B cell (primary cell): ENCODE data around the gene PRSS33. TPM values are rescaled to one million over a fixed set of nuclear protein-coding genes. Genes with fewer than 3 reads are reported as not detected.

ENCODE experiments used
- ATAC-seq: fragments of 200-7000 bp; cut with Tn5 transposase; one replicate; pipeline ENCODE4 v1.10.0; 2021; ENCODE audit warnings: low read depth, mild to moderate bottlenecking, moderate number of reproducible peaks, moderate library complexity
- CTCF ChIA-PET: fragments of 350-600 bp; sonication (Branson Sonifier 250); formaldehyde crosslinking; loops from one replicate; lab custom pipeline; 2021; ENCODE audit warnings: antibody characterized with exemption, inconsistent platforms; lab: Charles Lee
- POLR2A ChIA-PET: fragments of 350-600 bp; sonication (Branson Sonifier 250); formaldehyde crosslinking; loops from one replicate; lab custom pipeline; 2021; ENCODE audit warnings: antibody characterized with exemption; lab: Charles Lee
- DNase-seq: peaks from one replicate; pipeline ENCODE4 v3.0.0; 2013
- H2AFZ ChIP-seq: 2 replicates; pipeline ENCODE4 v1.6.1; 2012; ENCODE audit warnings: mild to moderate bottlenecking, low read depth, low read length; ENCODE audit not compliant: insufficient read depth, poor library complexity, severe bottlenecking
- H3K27ac ChIP-seq, 2 donors: 1 replicate in 1 of 2; 2 replicates in 1 of 2; pipeline ENCODE4 v1.5.1; 2012 to 2013; ENCODE audit warnings: low read length in 2 of 2, mild to moderate bottlenecking in 2 of 2, moderate library complexity in 1 of 2
- H3K27me3 ChIP-seq, 4 experiments: fragments of 200-600 bp in 1 of 4; sonication (generic) in 1 of 4; replicated peaks in 1 of 4; 1 replicate in 2 of 4; 2 replicates in 2 of 4; pipeline versions ENCODE4 v1.6.1 to v1.7.0; 2013 to 2016; ENCODE audit warnings: low read length in 3 of 4, mild to moderate bottlenecking in 2 of 4, mixed read lengths in 1 of 4, moderate library complexity in 1 of 4; ENCODE audit not compliant: insufficient read depth in 4 of 4, control insufficient read depth in 3 of 4; ENCODE audit errors: control extremely low read depth in 1 of 4
- H3K36me3 ChIP-seq, 2 experiments: replicated peaks in 1 of 2; 1 replicate in 1 of 2; 2 replicates in 1 of 2; pipeline versions ENCODE4 v1.6.1 to v1.7.1; 2013; ENCODE audit warnings: low read length in 1 of 2; ENCODE audit not compliant: insufficient read depth in 2 of 2, control insufficient read depth in 1 of 2; ENCODE audit errors: control extremely low read depth in 1 of 2, extremely low read depth in 1 of 2
- H3K4me1 ChIP-seq, 2 donors: fragments of 200-600 bp in 1 of 2; sonication (generic) in 1 of 2; 1 replicate in 1 of 2; 2 replicates in 1 of 2; pipeline versions ENCODE4 v1.5.1 to v1.6.1; 2013 to 2017; ENCODE audit warnings: low read length in 2 of 2; ENCODE audit not compliant: control insufficient read depth in 2 of 2, insufficient read depth in 2 of 2
- H3K4me2 ChIP-seq: replicated peaks from 2 replicates; pipeline ENCODE3; 2012; ENCODE audit warnings: mild to moderate bottlenecking, low read depth, low read length; ENCODE audit not compliant: poor library complexity, severe bottlenecking
- H3K4me3 ChIP-seq, 5 experiments: fragments of 200-600 bp in 1 of 5; sonication (generic) in 1 of 5; 1 replicate in 3 of 5; 2 replicates in 2 of 5; pipeline versions ENCODE4 v1.5.1 to v1.7.0; 2011 to 2016; ENCODE audit warnings: low read length in 4 of 5, mild to moderate bottlenecking in 4 of 5, low read depth in 2 of 5, control low read depth in 1 of 5, moderate library complexity in 1 of 5; ENCODE audit not compliant: insufficient read depth in 1 of 5; ENCODE audit errors: control extremely low read depth in 1 of 5, extremely low read depth in 1 of 5
- H3K79me2 ChIP-seq: fragments of 200-600 bp; sonication (generic); one replicate; pipeline ENCODE4 v1.6.0; 2016; ENCODE audit warnings: low read length; ENCODE audit not compliant: control insufficient read depth, insufficient read depth
- H3K9ac ChIP-seq: fragments of 200-600 bp; sonication (generic); 2 replicates; pipeline ENCODE4 v1.6.1; 2017; ENCODE audit warnings: mild to moderate bottlenecking, low read length, moderate library complexity
- H3K9me3 ChIP-seq, 3 donors: one replicate each; pipeline versions ENCODE4 v1.6.1 to v1.7.1; 2013; ENCODE audit warnings: low read length in 2 of 3; ENCODE audit not compliant: control insufficient read depth in 2 of 3, insufficient read depth in 1 of 3; ENCODE audit errors: control extremely low read depth in 1 of 3
- H4K20me1 ChIP-seq: 2 replicates; pipeline ENCODE4 v1.6.0; 2012; ENCODE audit warnings: mild to moderate bottlenecking, low read length; ENCODE audit not compliant: insufficient read depth, control insufficient read depth, poor library complexity, severe bottlenecking
- H3K27ac Mint-ChIP-seq: one replicate; pipeline ENCODE4 v1.8.0; 2021; ENCODE audit warnings: mixed read lengths
- H3K27me3 Mint-ChIP-seq: one replicate; pipeline ENCODE4 v1.8.0; 2021; ENCODE audit warnings: mixed read lengths
- H3K4me1 Mint-ChIP-seq: one replicate; pipeline ENCODE4 v1.8.0; 2021; ENCODE audit warnings: mixed read lengths
- H3K4me3 Mint-ChIP-seq: one replicate; pipeline ENCODE4 v1.8.0; 2021; ENCODE audit warnings: mixed read lengths
- H3K9me3 Mint-ChIP-seq: one replicate; pipeline ENCODE4 v1.8.0; 2022; ENCODE audit warnings: mixed read lengths; ENCODE audit not compliant: insufficient read depth
- CTCF ChIP-seq: fragments of 200-600 bp; IDR thresholded peaks from one replicate; pipeline ENCODE4 v1.8.0; 2022; ENCODE audit warnings: antibody characterized with exemption, mild to moderate bottlenecking
- EZH2 ChIP-seq: IDR thresholded peaks from 2 replicates; pipeline ENCODE4 v1.6.1; 2012; ENCODE audit warnings: borderline replicate concordance, low read depth, mild to moderate bottlenecking, moderate library complexity, low read length; ENCODE audit not compliant: insufficient read depth, poor library complexity, severe bottlenecking
- WGBS: methylation state at CpG from one replicate; pipeline ENCODE4 v1.1.5; 2013; ENCODE audit warnings: missing lambda C conversion rate; ENCODE audit not compliant: insufficient coverage; 5-methylcytosine and 5-hydroxymethylcytosine counted together
- intact Hi-C: fragments of 100-400 bp; cut with micrococcal nuclease; formaldehyde crosslinking; loops from one replicate; pipeline ENCODE4 v1.10.0; 2022
- polyA plus RNA-seq: library from polyadenylated mRNA; depleted of rRNA; stranded (reverse); fragments of >200 nt; gene quantifications from 2 replicates; pipeline ENCODE4 v1.2.3, GENCODE V29; 2012
- total RNA-seq, 2 donors: library from RNA; stranded (reverse); fragments of 120-200 nt in 1 of 2; gene quantifications; 1 replicate in 1 of 2; 2 replicates in 1 of 2; pipeline versions ENCODE4 v1.2.3 to v1.2.4, GENCODE V29; 2013 to 2022

The PRSS33 gene
- total and polyA plus RNA-seq, 2 donors (not counting 1 experiment from before 2014, with no cell fraction given) = not detected

- 97% methylated on average over 5 of the region's 5 CpGs for WGBS
- no peak overlapping the region for H3K27ac Mint-ChIP-seq
- Histone ChIP-seq H3K27ac (no peak overlapping the region), H3K9ac (no peak overlapping the region), H3K9me3 (no peaks in the 10 kb centered on the region), H3K36me3 (no peaks in the 10 kb centered on the region), H3K79me2 (no peaks in the 10 kb centered on the region), H4K20me1 (no peaks in the 10 kb centered on the region), H3K27me3 (peaks cover 0 to 6% (median 0%) of the 10 kb centered on the region in 4 experiments), H2AFZ (no peak overlapping the region), H3K4me3 (no peak overlapping the region), H3K4me1 (no peaks in the 10 kb centered on the region), H3K4me2 (no peak overlapping the region)
- CTCF ChIA-PET = interaction anchor here (1.2 kb wide), 1 partner anchor 16 kb away, joined by 3 read pairs; no protein-coding TSS in a partner anchor
- H3K27me3 Mint-ChIP-seq = peaks cover 3% of the 10 kb centered on the region
- POLR2A ChIA-PET = no interaction called here
- no peaks in the 10 kb centered on the region for H3K9me3 Mint-ChIP-seq
- no peak for TF ChIP-seq CTCF
- no peak for TF ChIP-seq EZH2
- H3K4me1 Mint-ChIP-seq = no peaks in the 10 kb centered on the region
- no peak for ATAC-seq
- no peak overlapping the region for H3K4me3 Mint-ChIP-seq
- intact Hi-C loops = no loop called here
- DNase-seq = no peak
Observed at GRCh38 chr16:2738615-2739014, 48.7 kb downstream of the PRSS33 start.

GRCh38 chr16:2737895-2738418, 49.4 kb downstream of the PRSS33 start:
- Mint-ChIP-seq H3K4me1 (no peaks in the 10 kb centered on the region), H3K4me3 (no peak overlapping the region), H3K27me3 (peaks cover 3% of the 10 kb centered on the region), H3K9me3 (no peaks in the 10 kb centered on the region), H3K27ac (no peak overlapping the region)
- H3K27me3 ChIP-seq = peaks cover 0 to 6% (median 0%) of the 10 kb centered on the region in 4 experiments
- no peak for DNase-seq
- no peaks in the 10 kb centered on the region for H4K20me1 ChIP-seq
- H3K27ac ChIP-seq = no peak overlapping the region
- no peak for TF ChIP-seq EZH2
- CTCF ChIA-PET = no interaction called here
- H2AFZ ChIP-seq = no peak overlapping the region
- POLR2A ChIA-PET = no interaction called here
- H3K9me3 ChIP-seq = no peaks in the 10 kb centered on the region
- ATAC-seq = no peak
- no peaks in the 10 kb centered on the region for H3K36me3 ChIP-seq
- H3K9ac ChIP-seq = no peak overlapping the region
- 81% methylated on average over 7 of the region's 7 CpGs for WGBS
- H3K4me1 ChIP-seq = no peaks in the 10 kb centered on the region
- H3K4me3 ChIP-seq = no peak overlapping the region
- no peaks in the 10 kb centered on the region for H3K79me2 ChIP-seq
- no peak overlapping the region for H3K4me2 ChIP-seq
- intact Hi-C loops = no loop called here
